GM20431 (cell line): ENCODE measurements around the gene ZNF664.

ENCODE experiments used
- in situ Hi-C: fragments of 300-500 bp; cut with MseI, MboI; formaldehyde crosslinking; loops from one replicate; pipeline ENCODE4 v1.15.0; 2020; ENCODE audit warnings: low sequenced_read_pairs; ENCODE audit not compliant: unreplicated experiment

ZNF664 gene

DNA sequence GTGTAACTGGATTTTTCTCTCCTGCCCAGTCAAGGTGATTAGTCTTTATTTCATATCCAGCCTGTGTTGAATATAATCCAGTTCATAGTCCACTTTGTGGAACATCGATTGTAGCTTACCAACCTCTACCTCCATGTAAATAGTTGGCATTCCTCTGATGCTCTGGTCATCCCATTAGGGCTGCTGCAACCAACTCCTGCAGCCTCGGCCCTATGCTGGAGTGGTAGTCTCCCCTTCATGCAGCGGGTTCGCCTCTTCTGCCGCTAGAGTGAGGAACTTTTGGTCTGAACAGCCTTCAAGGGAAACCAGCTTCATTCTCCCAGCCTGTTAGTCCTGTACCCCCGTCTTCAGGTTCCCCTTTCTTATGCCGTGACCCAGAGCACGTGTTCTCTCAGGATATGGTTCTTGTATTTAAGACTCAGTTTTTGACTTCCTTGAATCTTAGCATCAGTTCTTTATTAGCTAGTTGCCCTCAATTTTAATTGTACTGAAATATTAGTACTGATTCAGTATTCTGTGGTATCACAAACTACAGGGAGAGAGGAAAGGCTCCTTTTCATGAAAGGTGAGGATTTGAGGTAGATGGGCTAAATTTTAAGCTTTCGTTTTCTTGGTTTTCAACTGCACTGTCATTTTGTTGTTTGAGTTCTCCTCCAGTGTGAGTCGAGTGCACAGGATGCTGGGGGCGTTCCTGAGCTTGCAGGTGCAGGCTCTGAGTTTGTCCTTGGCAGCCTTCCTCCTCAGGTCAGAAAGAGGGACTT is 33.2 kb downstream of the ZNF664 start:
- in situ Hi-C loops = no loop called here

DNA sequence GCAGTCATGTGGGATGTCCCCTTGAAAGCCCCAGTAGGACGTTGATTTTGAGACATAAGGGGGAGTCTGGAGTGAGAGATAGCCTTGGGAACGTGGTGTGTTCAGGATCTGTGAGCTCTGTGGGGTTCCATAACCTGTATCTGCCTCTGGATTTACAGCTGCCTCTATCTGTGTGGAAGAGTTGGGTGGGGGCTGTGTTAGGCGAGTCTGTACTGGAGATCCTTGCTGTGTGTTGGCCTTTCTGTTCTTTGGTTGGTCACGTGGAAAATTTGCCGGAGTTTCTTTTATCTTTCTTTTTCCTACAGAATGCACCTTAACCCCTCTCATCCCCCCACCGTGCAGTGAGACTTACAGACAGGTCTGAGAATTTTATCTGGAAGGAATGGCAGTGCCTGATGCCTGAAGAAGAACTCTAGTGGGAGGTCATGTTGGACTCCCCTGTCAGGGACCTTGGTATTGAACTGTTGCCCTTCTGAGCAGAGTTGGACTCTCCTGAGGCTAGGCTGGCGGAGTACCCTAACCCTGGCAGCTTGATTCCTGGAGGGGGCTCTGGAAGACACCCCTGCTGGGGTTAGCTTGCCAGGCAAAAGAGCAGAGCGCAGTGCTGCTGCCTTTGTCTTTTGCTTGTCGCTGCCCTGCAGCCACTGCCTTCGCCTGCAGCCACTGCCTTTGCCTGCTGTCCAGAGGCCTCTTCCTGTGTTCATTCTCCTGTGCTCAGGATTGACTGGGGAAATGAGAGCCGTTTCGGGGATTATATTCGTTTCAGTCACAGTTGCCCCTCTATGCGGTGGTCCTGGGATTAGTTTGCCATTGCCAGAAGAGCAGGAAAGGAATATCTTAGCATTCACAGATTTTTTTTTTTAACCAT is 34.1 kb downstream of the ZNF664 start:
- in situ Hi-C loops = no loop called here

DNA sequence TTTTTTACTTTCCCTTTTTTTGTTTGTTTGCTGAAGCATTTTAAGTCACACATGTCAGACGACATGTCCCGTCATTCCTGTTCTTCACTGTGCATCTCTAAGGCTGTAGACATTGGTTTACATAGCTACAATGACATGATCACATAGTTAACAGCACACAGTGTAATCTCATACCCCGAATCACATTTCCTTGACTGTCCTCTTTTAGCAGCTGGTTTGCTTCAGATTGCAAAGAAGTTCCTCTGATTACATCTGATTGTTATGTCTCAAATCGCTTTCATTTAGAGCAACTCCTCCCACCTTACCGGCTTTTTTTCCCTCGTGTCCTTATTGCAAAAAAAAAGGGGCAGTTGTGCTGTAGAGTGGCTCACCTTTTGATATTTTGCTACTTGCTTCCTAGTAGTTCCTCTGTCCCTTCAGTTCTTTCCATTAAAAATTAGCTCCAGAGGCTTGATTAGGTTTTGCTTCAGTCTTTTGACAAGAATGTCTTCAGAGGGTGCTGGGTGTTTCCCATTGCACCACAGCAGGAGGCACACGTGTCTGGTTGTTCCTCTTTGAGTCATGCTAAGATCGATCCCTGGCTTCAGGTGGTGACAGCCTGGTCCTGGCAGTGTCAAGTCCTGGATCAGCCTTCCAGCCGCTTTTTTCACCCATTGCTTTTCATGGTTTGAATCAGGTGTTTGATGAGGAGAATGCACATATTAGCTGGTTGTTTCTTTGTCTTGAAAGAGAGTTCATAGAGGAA is 35.0 kb downstream of the ZNF664 start:
- in situ Hi-C loops = no loop called here

DNA sequence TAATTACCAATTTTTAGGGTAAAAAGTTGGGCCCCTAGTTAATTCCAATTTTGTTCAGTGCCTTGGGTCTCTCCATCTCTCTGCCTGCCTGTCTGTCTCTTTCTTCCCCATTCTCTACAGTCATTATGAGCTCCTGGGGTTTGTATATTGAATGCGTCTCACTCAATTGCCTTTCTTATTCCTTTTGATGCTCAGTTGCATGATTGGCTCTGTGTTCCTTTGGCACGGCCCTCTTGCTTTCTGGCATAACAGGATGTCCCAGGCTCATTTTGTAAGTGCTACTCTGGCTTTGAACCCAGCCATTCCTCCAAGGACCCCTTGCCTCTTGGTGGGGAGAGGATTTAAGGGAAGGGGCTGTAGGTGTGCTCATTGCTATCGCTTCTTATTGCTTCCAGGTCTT is 35.6 kb downstream of the ZNF664 start:
- in situ Hi-C loops = no loop called here

DNA sequence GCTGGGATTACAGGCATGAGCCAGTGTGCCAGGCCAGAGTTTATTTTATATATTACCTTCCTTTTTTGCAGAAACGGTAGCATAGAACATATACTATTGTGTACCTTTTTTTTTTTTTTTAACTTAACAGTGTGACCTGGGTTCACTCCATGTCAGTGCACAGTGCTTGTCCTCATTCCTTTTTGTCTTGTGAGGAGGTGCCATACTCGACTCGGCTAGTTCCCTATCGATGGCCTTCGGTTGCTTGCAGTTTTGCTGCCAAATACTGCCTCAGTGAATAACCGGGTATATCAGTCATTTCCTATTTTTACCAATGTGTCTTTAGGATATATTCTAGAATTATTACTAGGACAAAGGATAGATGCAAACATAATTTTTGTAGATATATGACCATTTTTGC is 36.8 kb downstream of the ZNF664 start:
- in situ Hi-C loops = no loop called here

DNA sequence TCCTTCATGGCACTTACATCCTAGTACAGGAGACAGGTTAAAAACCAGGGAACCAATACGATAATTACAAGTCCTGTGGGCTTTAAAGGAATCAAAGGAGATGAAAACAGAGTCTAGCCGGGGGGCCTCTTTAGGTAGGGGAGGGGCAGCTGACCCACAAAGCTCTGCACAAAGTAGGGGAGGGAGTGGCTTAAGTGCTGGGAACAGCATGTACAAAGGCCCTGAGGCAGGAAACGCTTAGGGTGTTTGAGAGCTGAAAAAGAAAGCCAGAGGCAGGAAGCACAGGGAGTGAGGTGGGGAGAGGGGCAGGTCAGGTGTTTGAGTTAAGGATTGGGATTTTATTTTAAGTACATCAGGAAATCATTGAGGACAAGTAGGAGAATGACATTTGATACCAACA is 37.7 kb downstream of the ZNF664 start:
- in situ Hi-C loops = no loop called here

DNA sequence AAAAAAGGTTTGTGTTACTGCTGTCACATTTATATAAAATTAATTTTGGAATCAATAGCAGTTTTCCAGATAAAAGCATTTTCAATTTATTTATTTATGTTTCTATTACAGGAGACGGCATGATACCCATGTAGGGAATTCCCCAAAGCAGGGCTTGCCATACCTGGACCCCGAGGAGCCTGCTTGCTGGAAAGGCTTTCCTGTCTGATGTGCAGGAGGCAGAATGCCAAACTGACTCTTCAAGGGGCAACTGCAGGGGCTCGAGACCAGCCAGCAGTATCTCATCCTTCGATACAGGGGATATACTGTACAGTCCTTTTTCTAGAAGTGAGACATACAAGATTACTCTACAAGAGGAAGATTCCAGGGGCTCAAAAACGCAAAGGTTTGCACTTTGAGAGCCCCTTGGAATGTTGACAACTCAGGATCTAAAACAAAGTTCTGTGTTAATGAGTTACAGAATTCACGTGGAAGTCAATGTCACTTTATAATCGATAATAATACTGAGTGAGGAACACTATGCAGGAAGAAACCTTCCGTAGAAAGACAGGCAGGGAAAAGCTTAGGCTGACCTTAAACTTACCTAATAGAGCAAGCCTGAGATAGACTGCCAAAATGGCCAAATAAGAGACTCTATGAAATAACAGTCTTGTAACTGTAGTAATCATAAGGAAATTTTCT is 38.6 kb downstream of the ZNF664 start:
- in situ Hi-C loops = no loop called here

DNA sequence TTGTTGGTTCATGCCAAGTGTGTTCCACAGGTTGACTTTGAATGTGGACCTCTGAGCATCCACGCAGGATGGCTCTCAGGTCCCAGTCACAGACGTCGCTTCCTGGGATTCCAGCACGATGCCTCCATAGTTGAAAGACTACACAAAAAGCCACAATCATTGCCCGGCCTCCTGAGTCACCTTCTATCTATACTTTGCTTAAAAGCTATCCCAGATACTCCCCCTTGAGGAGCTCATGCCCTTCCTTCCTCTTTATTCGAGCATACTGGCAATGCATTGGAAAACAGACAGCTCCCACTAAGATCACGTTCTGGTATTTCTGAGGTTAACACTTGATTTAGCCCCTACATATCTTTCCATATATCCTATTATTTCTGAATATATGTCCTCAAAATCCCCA is 40.1 kb downstream of the ZNF664 start:
- in situ Hi-C loops = no loop called here

DNA sequence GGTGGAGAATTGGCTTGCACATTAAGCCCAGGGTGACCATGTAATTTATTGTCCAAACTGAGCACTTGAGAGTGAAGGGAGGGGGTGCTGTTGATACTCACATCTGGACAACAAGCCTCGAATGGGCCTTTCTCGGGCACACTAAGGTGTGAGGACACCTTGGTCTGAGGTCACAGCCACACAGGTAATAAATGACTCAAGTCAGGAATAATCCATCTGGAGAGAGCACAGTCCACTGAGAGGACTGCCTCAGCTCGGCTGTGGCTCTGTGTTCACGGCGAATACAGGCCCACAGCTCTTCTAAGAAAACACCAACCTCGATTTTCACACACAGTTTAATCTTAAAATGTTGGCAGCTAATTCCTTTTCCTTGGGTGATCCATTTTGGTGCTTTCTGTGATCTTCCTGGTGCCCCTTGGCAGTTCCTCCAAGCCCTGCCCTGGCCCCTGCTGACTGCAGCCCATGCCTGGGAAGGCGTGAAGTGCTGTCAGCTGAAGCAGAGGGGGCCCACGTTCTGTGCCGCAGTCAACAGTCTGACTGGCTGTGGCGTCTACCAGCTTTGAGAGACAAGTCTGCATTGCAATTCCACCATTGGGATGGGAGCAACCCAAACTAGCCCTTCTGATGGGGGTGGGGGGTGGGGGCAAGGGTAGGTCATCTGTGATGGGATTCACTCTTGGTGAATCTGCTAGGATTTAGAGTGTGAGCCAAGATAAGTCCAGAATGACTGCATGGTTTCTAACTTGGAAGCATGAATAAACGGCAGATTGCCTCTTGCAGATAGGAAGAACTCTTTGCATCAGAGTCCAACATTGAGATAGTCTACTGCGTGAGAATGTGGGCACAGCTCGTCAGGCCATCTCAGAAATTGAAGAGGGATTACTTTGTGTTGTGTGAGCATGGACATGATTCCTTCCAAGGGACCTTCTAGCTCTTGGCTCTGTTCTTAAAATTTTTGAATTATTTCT is 42.8 kb downstream of the ZNF664 start:
- in situ Hi-C loops = no loop called here

DNA sequence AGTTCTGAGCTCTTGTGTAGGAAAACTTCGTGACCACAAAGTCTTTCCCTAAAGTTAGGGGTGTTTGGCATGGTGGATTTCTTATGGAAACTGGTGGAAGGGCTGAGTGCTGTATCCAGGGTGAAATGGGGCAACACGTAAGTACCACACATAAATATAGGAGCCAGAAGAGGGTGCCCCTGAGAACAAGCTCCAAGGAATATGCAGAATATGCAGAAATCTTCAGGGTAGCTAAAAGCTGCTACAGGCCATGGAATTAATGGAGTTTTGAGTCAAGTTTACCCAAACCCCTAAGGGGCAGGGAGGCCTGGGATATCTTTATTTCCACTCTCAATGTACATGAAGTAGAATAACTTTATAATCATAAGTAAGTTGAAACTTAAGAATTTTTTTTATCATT is 44.0 kb downstream of the ZNF664 start:
- in situ Hi-C loops = no loop called here

DNA sequence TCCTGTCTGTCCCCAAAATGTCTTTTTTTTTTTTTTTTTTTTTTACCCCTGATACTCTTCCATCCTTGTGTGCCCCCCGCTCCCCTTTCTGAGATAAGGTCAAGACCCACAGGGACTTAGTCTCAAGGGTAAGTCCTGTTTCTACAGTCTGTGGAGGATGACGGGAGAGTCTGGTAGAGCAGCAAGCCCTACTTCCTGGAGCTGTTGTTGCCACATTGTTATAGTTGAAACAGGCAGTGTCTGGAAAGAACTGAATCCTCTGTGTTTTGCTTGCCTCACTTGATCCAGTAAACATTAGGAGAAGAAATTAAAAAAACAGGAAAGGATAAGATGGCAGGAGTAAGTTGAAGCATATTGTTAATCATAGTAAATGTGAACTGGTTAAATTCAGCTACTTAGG is 45.5 kb downstream of the ZNF664 start:
- in situ Hi-C loops = no loop called here

DNA sequence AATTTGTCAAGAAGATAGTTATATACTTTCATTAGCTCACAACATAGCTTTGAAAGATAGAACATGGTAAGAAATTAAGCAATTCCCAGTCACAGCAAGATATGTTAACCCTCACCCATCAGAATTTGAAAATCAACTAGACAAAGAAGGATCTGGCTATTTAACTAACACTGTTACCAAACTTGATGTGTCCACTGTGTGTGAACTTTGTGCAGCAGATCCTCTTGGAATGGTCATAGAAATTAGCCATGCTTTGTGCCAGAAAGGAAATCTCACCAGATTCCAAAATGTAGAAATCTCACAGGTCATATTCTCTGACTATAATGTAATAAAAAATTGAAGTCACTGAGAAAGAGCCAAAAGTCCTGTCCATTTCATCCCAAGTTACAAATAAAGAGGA is 46.1 kb downstream of the ZNF664 start:
- in situ Hi-C loops = no loop called here

DNA sequence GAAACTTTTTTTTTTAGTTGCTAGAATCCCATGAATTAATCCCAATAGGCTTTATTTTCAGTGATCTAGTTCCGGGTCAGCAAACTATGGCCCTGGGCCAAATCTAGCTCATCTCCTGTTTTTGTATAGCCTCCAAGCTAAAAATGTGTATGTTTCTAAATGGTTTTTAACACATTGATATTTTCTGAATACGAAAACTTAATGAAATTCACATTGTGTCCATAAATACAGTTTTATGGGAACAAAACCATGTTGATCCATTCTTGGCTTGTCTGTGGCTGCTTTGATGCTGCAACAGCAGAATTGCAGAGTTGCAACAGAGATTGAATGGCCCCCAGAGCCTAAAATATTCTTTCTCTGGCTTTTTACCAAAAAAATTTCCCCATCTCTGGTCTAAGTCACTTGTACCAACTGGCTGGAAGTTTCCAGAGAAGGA is 47.5 kb downstream of the ZNF664 start:
- in situ Hi-C loops = no loop called here

DNA sequence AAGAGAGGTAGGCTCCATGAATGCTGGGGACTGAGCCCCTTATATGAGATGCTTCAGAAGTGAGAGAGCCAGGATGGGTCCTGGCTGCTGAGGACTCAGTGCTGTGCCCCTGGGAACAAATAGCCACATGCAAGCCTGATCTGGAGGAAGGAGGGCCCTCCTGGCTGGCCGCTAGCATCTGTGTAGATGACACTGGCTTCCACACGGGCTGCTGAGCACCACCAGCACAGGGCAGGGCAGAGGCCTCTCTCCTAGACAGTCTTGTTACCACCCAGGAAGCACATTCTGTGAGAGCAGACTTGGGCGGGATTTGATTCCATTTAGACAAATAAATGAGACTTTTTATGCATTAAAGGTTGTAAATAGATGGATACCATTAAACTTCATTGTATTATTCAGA is 48.0 kb downstream of the ZNF664 start:
- in situ Hi-C loops = no loop called here

DNA sequence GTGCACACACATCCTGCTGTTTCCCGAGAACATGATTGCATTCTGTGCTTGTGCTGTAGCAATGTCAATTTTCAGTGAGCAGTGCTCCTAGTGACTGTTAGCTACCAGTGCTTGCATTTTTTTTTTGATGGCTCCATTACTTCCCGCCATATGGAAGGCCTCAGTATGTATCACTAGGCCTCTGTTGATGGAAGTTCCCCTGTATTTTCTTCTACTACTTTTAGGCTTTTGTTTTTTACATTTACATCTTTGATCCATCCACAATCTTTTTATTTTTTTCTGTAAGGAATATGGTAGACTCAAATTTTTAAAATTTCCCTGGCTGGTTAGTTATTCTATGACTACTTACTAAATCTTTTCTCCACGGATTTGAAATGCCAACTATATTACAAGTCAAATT is 49.1 kb downstream of the ZNF664 start:
- in situ Hi-C loops = no loop called here

DNA sequence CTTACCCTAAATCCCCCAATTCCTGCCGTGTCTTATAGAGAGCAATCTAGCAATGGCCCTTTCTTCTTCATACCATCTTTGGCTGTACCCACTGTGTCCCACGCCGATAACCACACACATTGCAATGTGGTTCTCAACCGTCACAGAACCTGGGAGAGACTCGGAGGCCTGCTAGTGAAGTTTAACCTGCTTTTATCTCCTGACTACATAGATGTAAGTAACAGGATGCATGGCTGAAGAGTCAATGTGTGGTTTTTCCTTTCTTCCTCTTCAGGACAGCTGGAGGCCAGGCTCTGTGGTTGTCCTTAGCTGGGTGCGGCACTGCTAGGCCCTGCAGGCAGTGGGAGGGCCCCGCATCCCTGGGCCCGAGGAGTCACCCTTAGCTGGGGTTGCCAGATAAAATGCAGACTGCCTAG is 51.3 kb downstream of the ZNF664 start:
- in situ Hi-C loops = no loop called here

DNA sequence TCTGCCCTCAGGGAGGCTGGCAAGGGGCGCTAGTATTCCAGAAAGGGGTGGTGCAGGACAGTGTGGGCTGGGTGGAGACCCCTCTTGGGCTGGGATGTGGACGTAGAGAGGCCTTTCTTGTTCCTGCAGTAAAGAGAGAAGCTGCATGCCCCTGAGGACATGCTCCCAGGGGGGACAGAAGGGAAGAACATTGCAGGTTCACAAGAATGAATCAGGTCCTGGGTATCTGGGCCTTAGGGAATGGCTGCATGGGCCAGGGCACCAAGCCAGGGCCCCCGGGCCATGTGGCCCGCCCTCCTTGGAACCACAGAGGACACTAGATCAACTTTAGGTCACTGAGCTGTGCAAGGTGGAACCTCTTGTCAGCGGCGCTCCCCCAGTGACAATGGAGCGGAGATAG is 51.8 kb downstream of the ZNF664 start:
- in situ Hi-C loops = no loop called here

DNA sequence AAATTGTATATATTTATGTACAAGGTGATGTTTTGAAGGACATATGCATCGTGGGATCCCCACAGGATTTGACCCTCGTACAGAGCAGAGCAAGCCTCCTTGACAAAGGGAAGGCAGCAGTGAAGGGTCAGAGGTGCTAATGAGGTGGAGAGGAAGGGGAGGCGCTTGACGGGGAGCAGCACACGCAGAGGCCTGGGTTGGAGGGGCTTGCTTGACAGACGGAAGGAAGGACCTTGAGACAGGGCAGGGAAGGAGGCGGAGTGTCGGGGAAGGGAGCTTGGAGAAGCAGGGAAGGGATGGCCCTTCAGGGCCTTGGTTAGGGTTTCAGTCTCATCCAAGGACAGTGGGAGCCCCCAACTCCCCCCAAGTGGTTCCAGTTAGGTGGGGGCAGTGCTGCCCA is 52.6 kb downstream of the ZNF664 start:
- in situ Hi-C loops = no loop called here
